GM10248 (cell line): Measurements from ENCODE around the gene SLC10A7.

Experiments used
- CTCF ChIA-PET: fragments of 300-600 bp; sonication (Branson Sonifier 250); formaldehyde crosslinking; extraction: SDS; loops from one replicate; lab custom pipeline; 2021; ENCODE audit warnings: antibody characterized with exemption; lab: Yijun Ruan, JAX
- POLR2A ChIA-PET: fragments of 350-650 bp; sonication (Branson Sonifier 250); formaldehyde crosslinking; extraction: SDS; loops from one replicate; lab custom pipeline; 2020; ENCODE audit warnings: antibody characterized with exemption; lab: Yijun Ruan, JAX
- DNase-seq: peaks from one replicate; pipeline ENCODE4 v3.0.0; 2012; ENCODE audit errors: extremely low spot score
- CTCF ChIP-seq: IDR thresholded peaks from 2 replicates; pipeline ENCODE4 v1.5.1; 2012; ENCODE audit warnings: mild to moderate bottlenecking, low read depth; ENCODE audit errors: extremely low read depth, missing control alignments, control extremely low read depth

SLC10A7 gene

GRCh38 chr4:146271466-146271865, 250.3 kb downstream of the SLC10A7 start:
- ChIA-PET CTCF (interaction anchor here (1.1 to 2.7 kb wide), 3 partner anchors 10 to 18 kb away, joined by 3 to 14 read pairs (median 3); no protein-coding TSS in a partner anchor), POLR2A (no interaction called here)
- no peak for DNase-seq
- no peak for TF ChIP-seq CTCF

DNA sequence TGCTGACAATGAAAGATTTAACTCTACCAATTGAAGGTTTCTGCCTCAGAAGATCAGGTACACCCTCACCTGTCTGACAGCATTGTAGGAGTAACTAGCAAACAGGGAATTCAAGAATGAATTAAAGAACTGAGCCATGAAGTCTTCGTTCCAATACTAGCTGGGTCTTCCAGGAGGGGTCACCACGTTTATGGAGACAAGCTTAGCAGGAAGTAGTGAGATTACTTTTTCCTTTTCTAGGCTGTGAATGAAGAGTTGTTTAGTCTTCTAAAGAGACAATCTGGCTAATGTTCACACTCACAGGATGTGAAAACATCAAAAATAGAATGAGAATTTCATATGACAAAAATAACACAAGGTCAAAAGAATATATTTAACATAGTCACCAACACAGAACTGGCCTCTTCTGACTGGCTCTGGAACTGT, 252.5 kb downstream of the SLC10A7 start:
- DNase-seq = no peak
- no peak for TF ChIP-seq CTCF
- CTCF ChIA-PET = interaction anchor here (1.1 to 1.9 kb wide), 7 partner anchors 8 to 34 kb away, joined by 3 to 9 read pairs (median 4); no protein-coding TSS in a partner anchor
- POLR2A ChIA-PET = no interaction called here

DNA sequence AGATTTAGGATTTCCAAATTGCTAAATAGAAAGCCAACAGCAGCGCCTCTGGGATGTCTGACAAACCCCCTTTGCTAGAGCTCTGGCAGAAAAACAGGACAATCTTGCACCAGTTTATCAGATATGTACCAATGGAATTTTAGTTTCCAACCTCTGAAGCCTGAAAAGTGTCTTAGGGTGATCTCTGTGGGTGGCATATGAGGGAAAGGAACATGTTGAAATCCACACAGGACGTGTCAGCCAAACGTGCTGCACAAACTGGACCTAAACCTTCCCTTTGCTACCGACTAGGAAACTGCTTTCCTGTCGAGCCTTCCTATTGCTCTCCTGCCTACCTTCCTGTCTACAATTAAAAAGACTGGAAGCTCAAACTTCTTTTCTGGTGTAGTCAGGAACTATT, 253.9 kb downstream of the SLC10A7 start:
- POLR2A ChIA-PET = no interaction called here
- no peak for TF ChIP-seq CTCF
- DNase-seq = no peak
- CTCF ChIA-PET = interaction anchor here (1.1 to 1.9 kb wide), 3 partner anchors 8 to 28 kb away, joined by 4 to 9 read pairs (median 4); no protein-coding TSS in a partner anchor

DNA sequence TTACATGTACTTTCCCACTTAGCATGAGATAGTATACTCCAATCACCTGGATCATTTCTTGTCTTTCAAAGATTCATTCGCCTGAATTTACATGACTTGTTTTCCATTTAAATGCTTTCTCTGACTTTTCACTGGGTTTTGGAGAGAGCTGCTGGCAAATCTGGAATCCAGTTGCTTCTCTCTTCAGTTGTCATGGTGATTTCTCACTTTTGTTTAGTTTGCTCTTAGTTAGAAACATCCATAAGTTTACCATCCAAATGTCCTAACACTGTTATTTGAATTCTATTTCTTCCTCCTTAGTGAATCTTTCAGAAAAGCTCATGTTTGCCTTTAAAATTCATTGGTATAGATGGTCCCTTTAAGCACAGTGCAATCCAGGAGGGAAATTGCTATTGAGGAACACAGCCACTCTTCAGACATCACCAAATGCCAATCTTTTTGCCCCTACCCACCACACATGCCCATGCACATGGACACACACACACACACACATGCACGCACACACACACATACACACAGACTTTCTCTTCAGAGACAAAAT, 255.7 kb downstream of the SLC10A7 start:
- no peak for DNase-seq
- TF ChIP-seq CTCF = no peak
- POLR2A ChIA-PET = no interaction called here
- CTCF ChIA-PET = interaction anchor here (9.3 kb wide), 1 partner anchor 17 kb away, joined by 105 read pairs; no protein-coding TSS in a partner anchor

DNA sequence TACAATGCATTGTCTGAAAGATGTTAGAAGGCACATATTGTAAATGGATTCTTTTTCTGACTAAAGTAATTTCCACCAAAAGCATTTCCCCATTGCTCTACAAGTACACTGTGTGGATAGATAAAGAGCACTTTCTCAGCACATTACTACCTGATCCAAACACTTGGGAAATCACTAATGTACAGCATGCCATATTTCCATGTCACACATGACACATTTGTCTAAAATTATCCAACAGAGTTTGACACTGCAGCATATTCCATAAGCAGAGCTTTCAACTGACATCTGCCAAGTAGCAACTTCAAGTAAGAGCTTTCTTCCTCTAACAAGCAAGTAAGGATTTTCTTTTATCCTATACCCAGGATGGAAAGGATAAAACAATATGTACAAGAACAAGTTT, 257.9 kb downstream of the SLC10A7 start:
- CTCF ChIA-PET = interaction anchor here (1.0 to 9.3 kb wide), 6 partner anchors 9 to 833 kb away, joined by 3 to 105 read pairs (median 4); no protein-coding TSS in a partner anchor
- DNase-seq = no peak
- POLR2A ChIA-PET = no interaction called here
- no peak for TF ChIP-seq CTCF

DNA sequence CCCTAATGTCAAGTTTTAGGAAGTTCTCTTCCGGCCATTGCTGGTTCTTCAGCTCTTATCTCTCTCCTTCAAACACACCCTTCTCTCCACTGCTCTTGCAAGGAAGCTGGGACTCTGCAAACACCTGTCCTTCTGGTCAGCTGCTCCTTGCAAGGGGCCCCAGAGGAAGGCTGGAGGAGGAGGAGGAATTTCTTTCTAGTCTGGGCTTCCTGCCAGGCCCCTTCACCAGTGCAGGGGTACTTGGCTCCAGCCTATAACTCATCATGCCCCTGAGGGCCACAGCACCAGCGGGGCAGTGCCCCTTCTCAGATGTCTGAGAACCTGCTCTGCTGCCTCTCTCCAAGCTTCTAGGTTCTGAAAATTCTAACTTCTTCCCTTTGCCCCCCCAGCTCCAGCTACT, 260.7 kb downstream of the SLC10A7 start:
- CTCF ChIA-PET = interaction anchor here (0.7 to 9.3 kb wide), 8 partner anchors 8 to 81 kb away, joined by 3 to 105 read pairs (median 4); no protein-coding TSS in a partner anchor
- POLR2A ChIA-PET = no interaction called here
- no peak for DNase-seq
- TF ChIP-seq CTCF = no peak
